ENCODE data around the gene WDR72.

- TF ChIP-seq POLR2A (IDR thresholded peaks at IDR 0.05) = no peak
- TF ChIP-seq, protein P1, sequence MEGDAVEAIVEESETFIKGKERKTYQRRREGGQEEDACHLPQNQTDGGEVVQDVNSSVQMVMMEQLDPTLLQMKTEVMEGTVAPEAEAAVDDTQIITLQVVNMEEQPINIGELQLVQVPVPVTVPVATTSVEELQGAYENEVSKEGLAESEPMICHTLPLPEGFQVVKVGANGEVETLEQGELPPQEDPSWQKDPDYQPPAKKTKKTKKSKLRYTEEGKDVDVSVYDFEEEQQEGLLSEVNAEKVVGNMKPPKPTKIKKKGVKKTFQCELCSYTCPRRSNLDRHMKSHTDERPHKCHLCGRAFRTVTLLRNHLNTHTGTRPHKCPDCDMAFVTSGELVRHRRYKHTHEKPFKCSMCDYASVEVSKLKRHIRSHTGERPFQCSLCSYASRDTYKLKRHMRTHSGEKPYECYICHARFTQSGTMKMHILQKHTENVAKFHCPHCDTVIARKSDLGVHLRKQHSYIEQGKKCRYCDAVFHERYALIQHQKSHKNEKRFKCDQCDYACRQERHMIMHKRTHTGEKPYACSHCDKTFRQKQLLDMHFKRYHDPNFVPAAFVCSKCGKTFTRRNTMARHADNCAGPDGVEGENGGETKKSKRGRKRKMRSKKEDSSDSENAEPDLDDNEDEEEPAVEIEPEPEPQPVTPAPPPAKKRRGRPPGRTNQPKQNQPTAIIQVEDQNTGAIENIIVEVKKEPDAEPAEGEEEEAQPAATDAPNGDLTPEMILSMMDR (IDR thresholded peaks at IDR 0.05) = no peak
Observed at GRCh38 chr15:53753813-53754212, 5.7 kb downstream of the WDR72 start.

Measured in right lobe of liver (tissue), 4 donors.